Sigmoid colon (tissue), 4 donors: Measurements from ENCODE around the gene PLEKHG4B.

Experiments
- CTCF ChIP-seq, 4 experiments: fragments of 450-650 bp in 3 of 4; fragments of 200-600 bp in 1 of 4; IDR thresholded peaks; one replicate each; pipeline ENCODE4 v1.5.1; 2016 to 2019; ENCODE audit warnings: antibody characterized with exemption in 4 of 4, mild to moderate bottlenecking in 3 of 4, moderate library complexity in 2 of 4
- EP300 ChIP-seq, 4 donors: sonication (generic); formaldehyde crosslinking; IDR thresholded peaks; one replicate each; pipeline ENCODE4 v1.6.1; 2017; ENCODE audit warnings: antibody characterized with exemption in 4 of 4
- POLR2A ChIP-seq, 2 donors: fragments of 450-650 bp; IDR thresholded peaks; one replicate each; pipeline ENCODE4 v1.6.1; 2016; ENCODE audit warnings: antibody characterized with exemption in 2 of 2, mild to moderate bottlenecking in 2 of 2, moderate library complexity in 2 of 2
- POLR2AphosphoS5 ChIP-seq, 4 donors: sonication (generic); formaldehyde crosslinking; IDR thresholded peaks; one replicate each; pipeline ENCODE4 v1.6.1; 2017; ENCODE audit warnings: antibody characterized with exemption in 4 of 4

- TF ChIP-seq POLR2A (IDR thresholded peaks at IDR 0.05) (no peak), CTCF (IDR thresholded peaks at IDR 0.05) (no peak), POLR2AphosphoS5 (IDR thresholded peaks at IDR 0.05) (no peak), EP300 (IDR thresholded peaks at IDR 0.05) (no peak)
Measured at GRCh38 chr5:228886-229285, 136.9 kb downstream of the PLEKHG4B start.
